ENCODE data around the gene FGA.

- TF ChIP-seq CTCF (conservative IDR thresholded peaks at IDR 0.05) (no peak), EZH2 (IDR thresholded peaks at IDR 0.05; ENCODE audit: low read depth) (no peak)
Observed at GRCh38 chr4:154574311-154574710, 16.2 kb downstream of the FGA start.
